MG63 (cell line): ENCODE measurements around the gene ATG13. TPM values are rescaled to one million over a fixed set of nuclear protein-coding genes. Genes with fewer than 3 reads are reported as not detected.

ENCODE experiments used
- DNase-seq: peaks from one replicate; pipeline ENCODE4 v3.0.0-alpha.2; 2020
- H3K27me3 ChIP-seq: fragments of 250-450 bp; sonication (Bioruptor Pico); 2 replicates; pipeline ENCODE4 v1.5.1; 2020; ENCODE audit warnings: mild to moderate bottlenecking, moderate library complexity
- H3K36me3 ChIP-seq: fragments of 250-450 bp; sonication (Bioruptor Pico); 2 replicates; pipeline ENCODE4 v1.5.1; 2020; ENCODE audit warnings: mild to moderate bottlenecking, moderate library complexity
- H3K4me3 ChIP-seq: fragments of 250-450 bp; sonication (Bioruptor Pico); 2 replicates; pipeline ENCODE4 v1.5.1; 2020; ENCODE audit warnings: mild to moderate bottlenecking, moderate library complexity
- H3K9me3 ChIP-seq: fragments of 250-450 bp; sonication (Bioruptor Pico); 2 replicates; pipeline ENCODE4 v1.5.1; 2020; ENCODE audit warnings: mild to moderate bottlenecking, moderate library complexity
- total RNA-seq: library from RNA; depleted of rRNA; stranded (reverse); fragments of >200 nt; shearing (Covaris generic); gene quantifications from 2 replicates; pipeline ENCODE4 v1.2.3, GENCODE V29; 2014; ENCODE audit warnings: low replicate concordance

ATG13 gene
- total RNA-seq, 1 experiment from 2014 or later, result 41.2 TPM

DNA sequence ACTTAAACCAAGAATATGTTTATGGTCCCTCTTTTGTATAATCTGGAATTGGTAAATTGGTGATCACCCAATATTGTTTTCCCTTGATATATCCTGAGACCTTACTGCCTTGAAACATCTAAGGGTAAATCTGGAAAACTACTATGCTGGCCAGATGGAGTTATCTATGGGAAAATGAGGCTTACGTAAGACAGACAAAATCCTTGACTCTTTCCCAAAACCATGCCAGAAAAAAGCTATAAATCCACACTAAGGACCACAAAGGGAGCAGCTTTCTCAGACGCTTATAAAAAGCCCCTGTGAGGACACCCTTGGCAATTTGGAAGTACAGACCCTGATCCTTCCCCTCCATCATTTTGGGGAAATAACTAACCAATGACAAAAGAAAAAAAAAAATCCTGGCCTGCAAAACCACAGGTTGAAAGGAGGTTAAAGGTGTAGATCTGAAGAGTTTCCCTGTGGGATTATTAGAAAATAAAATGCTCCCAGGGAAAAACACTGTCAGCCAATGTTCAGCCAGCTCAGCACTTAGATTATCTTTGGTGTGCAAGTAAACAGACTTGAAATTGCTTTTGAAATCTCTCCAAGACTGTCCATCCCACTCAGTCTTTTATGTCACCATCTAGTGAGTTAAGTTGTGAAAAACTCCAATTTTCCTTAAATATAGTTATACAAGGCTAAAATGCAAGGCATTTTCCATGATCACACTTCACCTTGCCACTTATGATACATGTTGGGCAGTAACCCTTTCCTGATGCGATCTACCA, 17.0 kb upstream of the ATG13 start:
- no peak for DNase-seq
- Histone ChIP-seq H3K4me3 (no peak overlapping the region), H3K9me3 (no peaks in the 10 kb centered on the region), H3K36me3 (no peaks in the 10 kb centered on the region), H3K27me3 (no peaks in the 10 kb centered on the region)

DNA sequence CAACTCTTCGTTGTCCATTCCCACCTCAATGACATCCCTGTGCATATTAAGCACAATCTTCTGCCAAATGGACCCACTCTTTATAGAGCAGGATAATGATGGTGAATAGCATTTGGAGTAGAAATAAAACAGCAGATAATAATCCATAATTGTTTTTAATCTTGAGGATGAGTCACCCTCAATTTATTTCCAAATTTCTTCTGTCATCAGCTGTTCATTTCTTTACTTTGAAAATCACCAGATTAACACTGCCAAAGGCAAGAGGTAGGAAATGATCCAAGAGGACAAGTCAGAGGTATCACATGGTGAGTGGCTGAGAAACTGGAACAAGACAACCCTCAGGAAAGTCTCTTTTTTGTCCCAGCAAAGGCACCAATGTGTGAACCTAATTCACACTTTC, 16.2 kb upstream of the ATG13 start:
- no peaks in the 10 kb centered on the region for H3K36me3 ChIP-seq
- H3K27me3 ChIP-seq, result no peaks in the 10 kb centered on the region
- DNase-seq, result no peak
- H3K9me3 ChIP-seq, result no peaks in the 10 kb centered on the region
- no peak overlapping the region for H3K4me3 ChIP-seq

DNA sequence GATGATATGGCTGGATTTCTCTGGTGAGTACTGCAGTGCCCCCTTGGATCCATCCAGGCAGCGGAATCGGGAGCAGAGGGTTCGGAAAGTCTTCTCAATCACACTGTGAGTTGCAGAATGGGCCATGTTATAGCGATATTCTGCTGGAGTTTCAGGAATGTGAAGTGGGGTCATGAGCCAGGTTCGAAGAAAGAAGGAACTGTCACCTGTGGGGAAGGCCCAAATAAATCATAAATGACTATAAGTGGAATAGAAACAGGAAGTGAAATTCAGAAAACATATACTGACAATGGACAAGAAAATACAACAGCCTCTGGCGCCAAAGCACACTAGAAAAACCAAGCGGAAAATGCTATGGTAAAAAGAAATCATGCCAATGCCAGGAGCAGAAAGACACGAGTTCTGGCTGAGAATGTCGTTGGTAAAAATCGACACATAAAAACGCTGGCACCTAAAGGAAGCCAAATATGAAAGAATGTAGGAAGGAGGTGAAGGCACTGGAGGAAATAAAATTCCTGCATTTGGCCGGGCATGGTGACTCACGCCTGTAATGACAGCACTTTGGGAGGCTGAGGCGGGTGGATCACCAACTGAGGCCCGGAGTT, 13.5 kb upstream of the ATG13 start:
- no peaks in the 10 kb centered on the region for H3K27me3 ChIP-seq
- no peak for DNase-seq
- no peaks in the 10 kb centered on the region for H3K36me3 ChIP-seq
- H3K9me3 ChIP-seq, result no peaks in the 10 kb centered on the region
- no peak overlapping the region for H3K4me3 ChIP-seq

DNA sequence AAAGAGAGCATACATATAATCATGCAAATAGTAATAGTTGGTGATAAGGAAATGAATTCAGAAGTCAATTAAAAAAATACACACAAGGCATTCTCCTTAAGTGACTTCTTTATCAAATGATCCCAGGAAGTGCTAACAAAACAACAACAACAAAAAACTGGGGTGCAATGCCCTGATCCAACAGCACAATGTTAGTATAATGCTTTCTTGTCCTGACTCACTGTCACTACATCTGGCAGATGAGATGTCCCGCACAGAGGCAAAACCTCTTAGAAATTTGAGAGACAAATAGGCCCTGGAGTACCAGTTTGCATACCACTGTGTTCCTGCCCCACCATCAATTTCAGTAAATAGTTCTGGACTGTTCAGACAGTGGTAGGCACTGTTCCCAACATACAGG, 12.6 kb upstream of the ATG13 start:
- DNase-seq, result no peak

GRCh38 chr11:46607516-46607915, 9.8 kb upstream of the ATG13 start:
- Histone ChIP-seq H3K36me3 (no peaks in the 10 kb centered on the region), H3K27me3 (no peaks in the 10 kb centered on the region), H3K9me3 (no peaks in the 10 kb centered on the region), H3K4me3 (no peak overlapping the region)
- no peak for DNase-seq

More for the DNA sequence above, 12.6 kb upstream of the ATG13 start:
- no peaks in the 10 kb centered on the region for H3K9me3 ChIP-seq
- no peak overlapping the region for H3K4me3 ChIP-seq
- H3K27me3 ChIP-seq, result no peaks in the 10 kb centered on the region
- no peaks in the 10 kb centered on the region for H3K36me3 ChIP-seq

GRCh38 chr11:46609386-46609785, 8.0 kb upstream of the ATG13 start:
- H3K27me3 ChIP-seq, result no peaks in the 10 kb centered on the region
- no peaks in the 10 kb centered on the region for H3K9me3 ChIP-seq
- DNase-seq, result no peak
- H3K4me3 ChIP-seq, result no peak overlapping the region
- H3K36me3 ChIP-seq, result no peaks in the 10 kb centered on the region

GRCh38 chr11:46611526-46612304, 5.6 kb upstream of the ATG13 start:
- Histone ChIP-seq H3K27me3 (no peaks in the 10 kb centered on the region), H3K36me3 (no peaks in the 10 kb centered on the region), H3K9me3 (no peaks in the 10 kb centered on the region), H3K4me3 (no peak overlapping the region)
- no peak for DNase-seq

DNA sequence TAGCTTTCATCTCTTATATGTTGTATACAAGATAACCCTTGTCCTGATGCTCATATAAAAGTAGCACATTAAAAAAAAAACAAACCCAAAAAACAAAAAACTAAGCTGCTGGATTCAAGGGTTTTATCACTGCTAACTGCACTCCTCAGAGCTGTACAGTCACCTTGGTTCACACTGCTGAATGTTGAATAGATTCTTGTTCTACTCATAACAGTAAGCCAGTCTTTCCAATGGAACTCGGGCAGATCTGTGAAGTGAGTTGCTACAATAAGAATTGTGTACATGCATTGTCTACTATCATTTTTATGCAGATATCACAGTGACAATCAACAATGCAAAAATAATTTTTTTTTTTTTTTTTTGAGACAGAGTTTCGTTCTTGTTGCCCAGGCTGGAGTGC, 5.0 kb upstream of the ATG13 start:
- Histone ChIP-seq H3K27me3 (no peaks in the 10 kb centered on the region), H3K36me3 (no peaks in the 10 kb centered on the region), H3K9me3 (no peaks in the 10 kb centered on the region), H3K4me3 (no peak overlapping the region)
- DNase-seq, result no peak

GRCh38 chr11:46615756-46616155, 1.6 kb upstream of the ATG13 start:
- H3K9me3 ChIP-seq, result no peaks in the 10 kb centered on the region; the same call in 1 of the 2 replicates
- no peaks in the 10 kb centered on the region for H3K27me3 ChIP-seq
- DNase-seq, result no peak
- no peak overlapping the region for H3K4me3 ChIP-seq
- peaks cover 10% of the 10 kb centered on the region; the same call in 1 of the 2 replicates for H3K36me3 ChIP-seq

DNA sequence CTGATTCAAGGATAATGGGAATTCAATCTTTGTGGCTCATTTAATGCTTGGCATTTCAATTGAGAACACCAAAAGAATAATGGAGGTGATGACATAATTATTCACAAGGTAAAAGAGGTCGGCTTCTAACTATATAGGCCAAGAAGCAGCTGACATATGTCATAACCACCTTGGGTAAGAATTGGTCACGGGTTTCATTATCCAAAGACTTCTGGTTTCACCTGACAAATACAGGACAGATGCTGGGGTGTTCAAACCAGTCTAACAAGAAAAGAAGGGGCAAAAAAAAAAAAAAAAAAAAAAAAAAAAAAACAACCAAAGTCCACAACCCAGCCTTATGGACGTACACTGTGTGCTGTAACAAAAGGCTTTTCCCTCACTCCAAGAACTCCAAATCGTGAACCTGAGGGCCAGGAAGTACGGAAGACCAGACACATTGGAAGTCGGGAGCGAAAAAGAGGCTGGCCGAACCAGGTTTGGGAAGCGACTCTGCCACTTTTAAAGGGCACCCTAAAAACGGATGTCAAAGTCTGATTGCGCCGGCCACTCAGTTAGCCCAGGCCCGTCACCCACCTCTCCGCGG, 711 bp upstream of the ATG13 start:
- H3K27me3 ChIP-seq, result no peaks in the 10 kb centered on the region
- no peaks in the 10 kb centered on the region; the same call in 1 of the 2 replicates for H3K9me3 ChIP-seq
- H3K4me3 ChIP-seq, result peak overlapping the region; percentile 100
- no peak for DNase-seq
- peaks cover 11% of the 10 kb centered on the region for H3K36me3 ChIP-seq

DNA sequence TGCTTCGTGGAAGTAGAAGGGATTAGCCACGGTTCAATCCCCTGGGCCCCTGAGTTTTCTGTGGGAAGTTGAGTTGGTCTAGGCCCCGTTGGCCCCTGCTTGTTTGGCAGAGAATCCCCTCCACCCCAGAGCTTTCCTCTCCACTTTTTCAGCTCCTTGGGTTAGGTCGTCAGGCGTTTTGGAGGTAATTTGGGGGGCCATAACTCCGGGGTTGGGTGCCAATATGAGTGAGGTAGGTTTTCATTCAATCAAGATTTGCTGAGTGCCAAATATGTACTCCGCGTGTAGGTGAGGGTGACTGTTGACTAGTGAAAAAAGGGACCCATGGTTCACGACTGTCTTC, 590 bp downstream of the ATG13 start:
- peak overlapping the region; percentile 100 for H3K4me3 ChIP-seq
- H3K36me3 ChIP-seq, result peaks cover 15% of the 10 kb centered on the region
- H3K9me3 ChIP-seq, result no peaks in the 10 kb centered on the region; the same call in 1 of the 2 replicates
- no peaks in the 10 kb centered on the region for H3K27me3 ChIP-seq
- no peak for DNase-seq

GRCh38 chr11:46618837-46619236, 1.5 kb downstream of the ATG13 start:
- no peaks in the 10 kb centered on the region for H3K27me3 ChIP-seq
- no peak for DNase-seq
- H3K4me3 ChIP-seq, result peak overlapping the region; percentile 100
- H3K9me3 ChIP-seq, result no peaks in the 10 kb centered on the region; the same call in 1 of the 2 replicates
- H3K36me3 ChIP-seq, result peaks cover 18% of the 10 kb centered on the region

DNA sequence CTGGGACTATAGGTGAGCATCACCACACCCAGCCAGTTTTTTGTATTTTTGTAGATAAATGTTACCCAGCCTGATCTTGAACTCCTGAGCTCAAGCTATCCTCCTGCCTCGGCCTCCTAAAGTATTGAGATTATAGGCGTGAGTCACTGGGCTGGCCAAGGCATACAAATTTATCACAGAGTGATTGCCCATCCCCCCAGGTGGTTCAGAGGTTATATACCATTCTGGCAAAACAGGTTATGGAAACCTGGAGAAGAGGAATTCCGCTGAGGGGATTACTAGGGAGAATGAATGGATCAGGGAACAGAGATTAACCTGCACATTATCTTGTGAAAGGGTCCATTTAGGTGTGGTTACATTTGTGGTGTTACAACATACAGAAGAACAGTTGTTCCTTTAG, 8.1 kb downstream of the ATG13 start:
- Histone ChIP-seq H3K36me3 (peaks cover 21% of the 10 kb centered on the region), H3K9me3 (no peaks in the 10 kb centered on the region), H3K4me3 (no peak overlapping the region), H3K27me3 (no peaks in the 10 kb centered on the region)
- DNase-seq, result no peak

GRCh38 chr11:46628961-46629360, 11.6 kb downstream of the ATG13 start:
- no peak for DNase-seq
- no peaks in the 10 kb centered on the region for H3K27me3 ChIP-seq
- H3K9me3 ChIP-seq, result no peaks in the 10 kb centered on the region
- H3K36me3 ChIP-seq, result peaks cover 14% of the 10 kb centered on the region
- no peak overlapping the region for H3K4me3 ChIP-seq

DNA sequence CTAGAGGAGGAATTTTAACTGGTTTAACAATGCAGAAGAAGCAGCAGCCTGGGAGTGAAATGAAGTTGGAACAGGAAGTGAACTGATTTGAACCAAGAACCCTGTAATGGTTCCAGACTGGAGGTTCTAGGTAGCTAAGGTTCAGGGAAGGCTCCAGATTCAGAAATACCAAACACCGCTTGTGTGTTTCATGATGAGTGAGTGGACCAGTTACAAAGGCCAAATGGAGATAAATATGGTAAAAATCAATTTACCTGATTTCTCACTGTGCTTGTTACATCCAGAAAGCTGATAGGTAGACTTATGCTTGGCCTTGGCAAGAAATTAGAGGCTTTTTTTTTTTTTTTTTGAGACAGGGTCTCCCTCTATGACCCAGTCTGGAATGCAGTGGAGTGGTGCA, 12.9 kb downstream of the ATG13 start:
- no peak overlapping the region for H3K4me3 ChIP-seq
- DNase-seq, result no peak
- H3K9me3 ChIP-seq, result no peaks in the 10 kb centered on the region
- H3K27me3 ChIP-seq, result no peaks in the 10 kb centered on the region
- H3K36me3 ChIP-seq, result peaks cover 8% of the 10 kb centered on the region

- Histone ChIP-seq H3K9me3 (no peaks in the 10 kb centered on the region), H3K27me3 (no peaks in the 10 kb centered on the region), H3K4me3 (no peak overlapping the region), H3K36me3 (peaks cover 8% of the 10 kb centered on the region)
- DNase-seq, result no peak
Observed at GRCh38 chr11:46631676-46632075, 14.3 kb downstream of the ATG13 start.

- DNase-seq, result no peak
- Histone ChIP-seq H3K9me3 (no peaks in the 10 kb centered on the region), H3K27me3 (no peaks in the 10 kb centered on the region), H3K4me3 (no peak overlapping the region), H3K36me3 (peaks cover 8% of the 10 kb centered on the region)
Observed at GRCh38 chr11:46632502-46632901, 15.1 kb downstream of the ATG13 start.
